HFFc6 (cell line): ENCODE data around the gene KRTAP19-1. TPM values are rescaled to one million over a fixed set of nuclear protein-coding genes. Genes with fewer than 3 reads are reported as not detected.
"Not testable (repeated sequence)": the region's sequence is repeated elsewhere in the genome, so short reads cannot be mapped to it uniquely, and the experiment has no call there.

Experiments used
- DNase-seq: peaks from one replicate; pipeline ENCODE4 v3.0.0-alpha.2; 2018
- H3K27ac Mint-ChIP-seq: 2 replicates; pipeline ENCODE4 v1.8.0; 2020; ENCODE audit warnings: mild to moderate bottlenecking, mixed read lengths
- H3K27me3 Mint-ChIP-seq: 2 replicates; pipeline ENCODE4 v1.8.0; 2021; ENCODE audit warnings: mild to moderate bottlenecking, moderate library complexity, mixed read lengths; ENCODE audit not compliant: insufficient read depth
- H3K36me3 Mint-ChIP-seq: 2 replicates; pipeline ENCODE4 v1.8.0; 2021; ENCODE audit warnings: low read depth, mixed read lengths
- H3K4me1 Mint-ChIP-seq: 2 replicates; pipeline ENCODE4 v1.8.0; 2020; ENCODE audit warnings: low read depth, mixed read lengths
- H3K4me3 Mint-ChIP-seq: 2 replicates; pipeline ENCODE4 v1.8.0; 2020; ENCODE audit warnings: mild to moderate bottlenecking, moderate library complexity, mixed read lengths
- H3K9me3 Mint-ChIP-seq: 2 replicates; pipeline ENCODE4 v1.8.0; 2020; ENCODE audit warnings: mild to moderate bottlenecking, mixed read lengths
- CTCF ChIP-seq: fragments of 200-600 bp; sonication (generic); IDR thresholded peaks from 2 replicates; pipeline ENCODE4 v1.5.0; 2021; ENCODE audit warnings: antibody characterized with exemption, mild to moderate bottlenecking
- long read RNA-seq: library from polyadenylated mRNA; unstranded; transcript quantifications from one replicate; pipeline ENCODE4 v2.0.0, GENCODE V29; 2019
- total RNA-seq, 6 experiments: library from RNA; stranded (reverse); fragmentation: NEBNext Ultra II Directional; extraction: Animal tissue kit (Norgen Biotek cat#: 25700); gene quantifications; 2 replicates in 1 of 6; 3 replicates in 5 of 6; pipeline ENCODE4 v1.2.3, GENCODE V29; 2021

KRTAP19-1 gene
- total RNA-seq: not detected
- long read RNA-seq: 0 reads

GRCh38 chr21:30480145-30480544, at the start of gene KRTAP19-1:
KRTAP19-1 (minus strand) TSS chr21:30480367; CDS start chr21:30480317, 50 bp downstream.
- H3K9me3 Mint-ChIP-seq: peaks cover 35% of the 10 kb centered on the region
- no peak within 1 kb of the TSS for H3K4me3 Mint-ChIP-seq
- no peaks in the 10 kb centered on the region for H3K36me3 Mint-ChIP-seq
- TF ChIP-seq CTCF: no peak
- no peak within 1 kb of the TSS for H3K27ac Mint-ChIP-seq
- no peaks in the 10 kb centered on the region for H3K27me3 Mint-ChIP-seq
- H3K4me1 Mint-ChIP-seq: no peaks in the 10 kb centered on the region
- no peak for DNase-seq

- Mint-ChIP-seq H3K4me3 (no peak overlapping the region), H3K27me3 (no peaks in the 10 kb centered on the region), H3K27ac (no peak overlapping the region), H3K9me3 (peaks cover 29% of the 10 kb centered on the region), H3K4me1 (no peaks in the 10 kb centered on the region), H3K36me3 (peaks cover 12% of the 10 kb centered on the region; the same call in 1 of the 2 replicates)
- DNase-seq: no peak
- no peak for TF ChIP-seq CTCF
These were observed 38.7 kb upstream of the KRTAP19-1 start for GRCh38 chr21:30518876-30519275.

GRCh38 chr21:30515681-30516080, 35.5 kb upstream of the KRTAP19-1 start:
- no peak for TF ChIP-seq CTCF
- no peak for DNase-seq
- no peaks in the 10 kb centered on the region for H3K27me3 Mint-ChIP-seq
- H3K36me3 Mint-ChIP-seq: peaks cover 12% of the 10 kb centered on the region; the same call in 1 of the 2 replicates
- H3K4me3 Mint-ChIP-seq: no peak overlapping the region
- no peaks in the 10 kb centered on the region for H3K4me1 Mint-ChIP-seq
- peaks cover 40% of the 10 kb centered on the region for H3K9me3 Mint-ChIP-seq
- H3K27ac Mint-ChIP-seq: no peak overlapping the region

GRCh38 chr21:30505621-30506205, 25.5 kb upstream of the KRTAP19-1 start:
- H3K4me1 Mint-ChIP-seq, H3K27me3 Mint-ChIP-seq, H3K27ac Mint-ChIP-seq, H3K36me3 Mint-ChIP-seq, H3K4me3 Mint-ChIP-seq, DNase-seq: not testable (repeated sequence)
- TF ChIP-seq CTCF: 0 out of 2 replicates have a peak, but pooled peaks have one; percentile 10
- peaks cover 59% of the 10 kb centered on the region for H3K9me3 Mint-ChIP-seq

GRCh38 chr21:30502041-30502440, 21.9 kb upstream of the KRTAP19-1 start, which contains the start of gene KRTAP19-5:
KRTAP19-5 (minus strand) TSS chr21:30502141; CDS start chr21:30502090, 51 bp downstream.
- Mint-ChIP-seq H3K27me3 (no peaks in the 10 kb centered on the region), H3K36me3 (no peaks in the 10 kb centered on the region; the same call in 1 of the 2 replicates), H3K27ac (no peak within 1 kb of the TSS), H3K4me3 (no peak within 1 kb of the TSS), H3K9me3 (peaks cover 58% of the 10 kb centered on the region), H3K4me1 (no peaks in the 10 kb centered on the region)
- DNase-seq: no peak
- no peak for TF ChIP-seq CTCF
